ENCODE data around the gene PIGQ.

PIGQ gene

GRCh38 chr16:556474-557173 is 13.1 kb upstream of the PIGQ start:
- DNase-seq: no peak

GRCh38 chr16:557463-558297 is 12.1 kb upstream of the PIGQ start:
- DNase-seq: no peak

- no peak for DNase-seq
These were observed 11.3 kb upstream of the PIGQ start for GRCh38 chr16:558298-559020.

- no peak for DNase-seq
These were observed 10.8 kb upstream of the PIGQ start for GRCh38 chr16:559021-559380.

- no peak for DNase-seq
These were observed 10.2 kb upstream of the PIGQ start for GRCh38 chr16:559411-560203.

- DNase-seq: no peak
These were observed 9.5 kb upstream of the PIGQ start, which contains the start of gene PRR35 for GRCh38 chr16:560204-560700. Gene PRR35 (plus strand): TSS chr16:560394. CDS start chr16:563295, 2,901 bp downstream.

- DNase-seq: no peak
These were observed 8.9 kb upstream of the PIGQ start for GRCh38 chr16:560701-561412.

GRCh38 chr16:561413-561794 is 8.4 kb upstream of the PIGQ start:
- DNase-seq: no peak

- DNase-seq: no peak
These were observed 7.5 kb upstream of the PIGQ start for GRCh38 chr16:561957-562938.

- no peak for DNase-seq
These were observed 6.6 kb upstream of the PIGQ start for GRCh38 chr16:563072-563644.

GRCh38 chr16:564690-565418 is 4.9 kb upstream of the PIGQ start:
- DNase-seq: no peak

- DNase-seq: no peak
These were observed 4.1 kb upstream of the PIGQ start for GRCh38 chr16:565419-566330.

- DNase-seq: no peak
These were observed 3.0 kb upstream of the PIGQ start, which contains the start of gene NHLRC4 for GRCh38 chr16:566475-567372. Gene NHLRC4 (plus strand): TSS chr16:567005. CDS start chr16:568048, 1,043 bp downstream.

- no peak for DNase-seq
These were observed 2.2 kb upstream of the PIGQ start for GRCh38 chr16:567373-568256.

- DNase-seq: no peak
These were observed 1.1 kb upstream of the PIGQ start for GRCh38 chr16:568401-569258.
